Gastrocnemius medialis (tissue), 4 donors: ENCODE results near the gene SEMG2. TPM values are rescaled to one million over a fixed set of nuclear protein-coding genes. Genes with fewer than 3 reads are reported as not detected.

Experiments used
- ATAC-seq, 2 donors: fragments of 150-250 bp; one replicate each; pipeline ENCODE4 v1.9.1; 2016
- DNase-seq, 2 donors: peaks; one replicate each; pipeline ENCODE4 v3.0.0-alpha.2; 2019
- H3K27ac ChIP-seq, 4 donors: fragments of 200-600 bp; sonication (generic); 1 replicate in 1 of 4; 2 replicates in 3 of 4; pipeline ENCODE4 v1.5.1; 2016 to 2018; ENCODE audit warnings: mild to moderate bottlenecking in 2 of 4, moderate library complexity in 1 of 4
- H3K27me3 ChIP-seq, 3 donors: fragments of 200-600 bp; sonication (generic) in 2 of 3; 1 replicate in 1 of 3; 2 replicates in 2 of 3; pipeline versions ENCODE4 v1.5.1 to v1.6.0; 2016 to 2019; ENCODE audit warnings: mild to moderate bottlenecking in 1 of 3, moderate library complexity in 1 of 3
- H3K36me3 ChIP-seq, 2 donors: fragments of 200-600 bp; sonication (generic) in 1 of 2; one replicate each; pipeline ENCODE4 v1.5.1; 2017 to 2018
- H3K4me1 ChIP-seq, 2 donors: fragments of 200-600 bp; sonication (generic) in 1 of 2; one replicate each; pipeline ENCODE4 v1.5.1; 2016 to 2017; ENCODE audit warnings: mild to moderate bottlenecking in 2 of 2
- H3K4me3 ChIP-seq, 4 donors: fragments of 200-600 bp; sonication (generic) in 3 of 4; 1 replicate in 1 of 4; 2 replicates in 3 of 4; pipeline ENCODE4 v1.5.1; 2016 to 2019; ENCODE audit warnings: mild to moderate bottlenecking in 2 of 4
- H3K9me3 ChIP-seq, 3 donors: fragments of 200-600 bp; sonication (generic) in 2 of 3; 1 replicate in 1 of 3; 2 replicates in 2 of 3; pipeline ENCODE4 v1.5.1; 2016 to 2019
- POLR2A ChIP-seq, 2 donors: fragments of 450-650 bp; IDR thresholded peaks; one replicate each; pipeline ENCODE4 v1.6.1; 2017; ENCODE audit warnings: antibody characterized with exemption in 2 of 2, mild to moderate bottlenecking in 2 of 2, moderate library complexity in 2 of 2
- in situ Hi-C, 4 donors: fragments of 200-750 bp; cut with MboI; loops; one replicate each; pipeline versions ENCODE4 v1.15.0 to v1.8.0; 2017; ENCODE audit warnings: low sequenced_read_pairs in 4 of 4
- intact Hi-C: fragments of 100-400 bp; cut with DNase I; formaldehyde crosslinking; loops from one replicate; pipeline ENCODE4 v1.15.1; 2023; ENCODE audit warnings: low total_unique reads
- total RNA-seq, 4 donors: library from RNA; depleted of rRNA; stranded (reverse); fragments of >200 nt; gene quantifications; one replicate each; pipeline versions ENCODE4 v1.1.0 to v1.2.3, GENCODE V29; 2016
- TF ChIP-seq, protein P1 (sequence below), 5 experiments: fragments of 450-650 bp in 3 of 5; fragments of 200-600 bp in 2 of 5; sonication (generic) in 2 of 5; IDR thresholded peaks in 4 of 5; conservative IDR thresholded peaks in 1 of 5; 1 replicate in 4 of 5; 2 replicates in 1 of 5; pipeline ENCODE4 v1.5.1; 2016 to 2019; ENCODE audit warnings: antibody characterized with exemption in 5 of 5, mild to moderate bottlenecking in 3 of 5, moderate library complexity in 3 of 5

SEMG2 gene
- total RNA-seq, 4 donors from 2014 or later, result not detected

- DNase-seq (no peak), ATAC-seq (no peak)
Observed at GRCh38 chr20:45179166-45179565, 42.0 kb upstream of the SEMG2 start.

GRCh38 chr20:45181639-45182038 lies 39.5 kb upstream of the SEMG2 start:
- in situ Hi-C loops (no loop called here), intact Hi-C loops (no loop called here)
- TF ChIP-seq POLR2A (IDR thresholded peaks at IDR 0.05), result no peak
- TF ChIP-seq, protein P1, sequence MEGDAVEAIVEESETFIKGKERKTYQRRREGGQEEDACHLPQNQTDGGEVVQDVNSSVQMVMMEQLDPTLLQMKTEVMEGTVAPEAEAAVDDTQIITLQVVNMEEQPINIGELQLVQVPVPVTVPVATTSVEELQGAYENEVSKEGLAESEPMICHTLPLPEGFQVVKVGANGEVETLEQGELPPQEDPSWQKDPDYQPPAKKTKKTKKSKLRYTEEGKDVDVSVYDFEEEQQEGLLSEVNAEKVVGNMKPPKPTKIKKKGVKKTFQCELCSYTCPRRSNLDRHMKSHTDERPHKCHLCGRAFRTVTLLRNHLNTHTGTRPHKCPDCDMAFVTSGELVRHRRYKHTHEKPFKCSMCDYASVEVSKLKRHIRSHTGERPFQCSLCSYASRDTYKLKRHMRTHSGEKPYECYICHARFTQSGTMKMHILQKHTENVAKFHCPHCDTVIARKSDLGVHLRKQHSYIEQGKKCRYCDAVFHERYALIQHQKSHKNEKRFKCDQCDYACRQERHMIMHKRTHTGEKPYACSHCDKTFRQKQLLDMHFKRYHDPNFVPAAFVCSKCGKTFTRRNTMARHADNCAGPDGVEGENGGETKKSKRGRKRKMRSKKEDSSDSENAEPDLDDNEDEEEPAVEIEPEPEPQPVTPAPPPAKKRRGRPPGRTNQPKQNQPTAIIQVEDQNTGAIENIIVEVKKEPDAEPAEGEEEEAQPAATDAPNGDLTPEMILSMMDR (IDR thresholded peaks at IDR 0.05 in 4 of 5, conservative IDR thresholded peaks at IDR 0.05 in 1 of 5), result no peak
- H3K9me3 ChIP-seq, result no peaks in the 10 kb centered on the region
- H3K27me3 ChIP-seq, result no peaks in the 10 kb centered on the region
- H3K27ac ChIP-seq, result no peak overlapping the region
- no peak for DNase-seq
- H3K36me3 ChIP-seq, result no peaks in the 10 kb centered on the region
- H3K4me1 ChIP-seq, result no peaks in the 10 kb centered on the region
- no peak for ATAC-seq
- no peak overlapping the region for H3K4me3 ChIP-seq

More at GRCh38 chr20:45179166-45179565, 42.0 kb upstream of the SEMG2 start:
- intact Hi-C loops, result no loop called here
- Histone ChIP-seq H3K4me1 (no peaks in the 10 kb centered on the region), H3K27ac (no peak overlapping the region), H3K4me3 (no peak overlapping the region), H3K36me3 (no peaks in the 10 kb centered on the region), H3K9me3 (no peaks in the 10 kb centered on the region), H3K27me3 (no peaks in the 10 kb centered on the region)
- TF ChIP-seq, protein P1 (IDR thresholded peaks at IDR 0.05 in 4 of 5, conservative IDR thresholded peaks at IDR 0.05 in 1 of 5), result no peak
- no peak for TF ChIP-seq POLR2A (IDR thresholded peaks at IDR 0.05)
- in situ Hi-C loops, result no loop called here

GRCh38 chr20:45183084-45183483 lies 38.1 kb upstream of the SEMG2 start:
- no peaks in the 10 kb centered on the region for H3K36me3 ChIP-seq
- H3K4me1 ChIP-seq, result no peaks in the 10 kb centered on the region
- ATAC-seq (no peak), DNase-seq (no peak)
- H3K27me3 ChIP-seq, result no peaks in the 10 kb centered on the region
- no peak overlapping the region for H3K4me3 ChIP-seq
- no peaks in the 10 kb centered on the region for H3K9me3 ChIP-seq
- no peak overlapping the region for H3K27ac ChIP-seq
- in situ Hi-C loops, result no loop called here
- TF ChIP-seq, protein P1 (IDR thresholded peaks at IDR 0.05 in 4 of 5, conservative IDR thresholded peaks at IDR 0.05 in 1 of 5), result no peak
- no peak for TF ChIP-seq POLR2A (IDR thresholded peaks at IDR 0.05)
- intact Hi-C loops, result no loop called here

GRCh38 chr20:45187693-45188092 lies 33.5 kb upstream of the SEMG2 start:
- in situ Hi-C loops, result no loop called here

More at GRCh38 chr20:45187693-45188092, 33.5 kb upstream of the SEMG2 start:
- Histone ChIP-seq H3K27me3 (no peaks in the 10 kb centered on the region), H3K36me3 (no peaks in the 10 kb centered on the region), H3K9me3 (no peaks in the 10 kb centered on the region), H3K27ac (no peak overlapping the region), H3K4me1 (no peaks in the 10 kb centered on the region), H3K4me3 (no peak overlapping the region)
- TF ChIP-seq, protein P1 (IDR thresholded peaks at IDR 0.05 in 4 of 5, conservative IDR thresholded peaks at IDR 0.05 in 1 of 5), result no peak
- no peak for TF ChIP-seq POLR2A (IDR thresholded peaks at IDR 0.05)
- DNase-seq (no peak), ATAC-seq (no peak)
- intact Hi-C loops, result no loop called here
